GM18868 (cell line): ENCODE results near the gene ALDH9A1.
"Not testable (repeated sequence)": the region's sequence is repeated elsewhere in the genome, so short reads cannot be mapped to it uniquely, and the experiment has no call there.

Experiments used
- ATAC-seq: cut with Tn5 transposase; IDR thresholded peaks from one replicate; pipeline ENCODE4 v1.9.1; 2021; ENCODE audit warnings: mild to moderate bottlenecking, moderate library complexity; ENCODE audit not compliant: unreplicated experiment

ALDH9A1 gene

DNA sequence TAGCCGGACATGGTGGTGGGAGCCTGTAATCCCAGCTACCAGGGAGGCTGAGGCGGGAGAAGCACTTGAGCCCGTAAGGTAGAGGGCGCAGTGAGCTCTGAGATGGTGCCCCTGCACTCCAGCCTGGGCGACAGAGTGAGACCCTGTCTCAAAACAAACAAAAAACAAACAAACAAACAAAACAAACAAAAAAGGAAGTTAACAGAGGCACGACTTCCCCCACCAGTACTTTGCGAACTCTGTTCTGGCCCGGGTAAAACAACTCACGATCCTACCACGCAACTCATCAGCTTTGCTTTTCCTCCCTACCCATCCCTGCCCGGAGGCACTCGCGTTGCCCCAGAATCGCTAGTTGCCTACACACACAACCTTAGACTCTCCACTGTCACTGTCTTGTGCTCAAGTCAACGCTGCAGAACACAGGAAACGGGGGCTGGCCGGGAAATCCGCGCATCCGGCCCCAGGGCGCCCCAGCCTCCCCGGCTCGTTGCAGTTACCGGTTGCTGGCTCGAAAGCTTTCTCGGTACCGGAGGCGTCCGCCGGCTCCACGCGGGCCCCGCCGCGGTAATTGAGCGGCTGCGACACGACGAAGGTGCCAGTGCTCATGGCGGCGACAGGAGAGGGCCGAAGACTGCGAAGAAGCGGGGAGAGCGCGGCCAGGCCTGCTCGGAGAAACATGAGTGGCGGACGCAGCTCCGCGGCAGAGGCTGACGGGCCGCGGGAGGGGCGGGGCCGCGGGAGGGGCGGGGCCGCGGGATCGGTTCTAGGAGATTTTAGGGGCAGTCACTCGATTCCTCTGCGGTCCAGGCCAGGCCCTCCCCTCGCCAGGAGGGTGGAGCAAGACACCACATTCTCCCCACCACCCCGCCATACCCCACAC, at the start of gene ALDH9A1:
ALDH9A1 (minus strand) TSS at position 682 of the 880 bp plus-strand sequence; CDS start at position 678, 4 bp downstream.
- ATAC-seq = peak; percentile 92

- no peak for ATAC-seq
Observed at GRCh38 chr1:165747632-165748447, 49.5 kb upstream of the ALDH9A1 start.

- not testable (repeated sequence) for ATAC-seq
Observed at GRCh38 chr1:165744913-165745312, 46.6 kb upstream of the ALDH9A1 start.

DNA sequence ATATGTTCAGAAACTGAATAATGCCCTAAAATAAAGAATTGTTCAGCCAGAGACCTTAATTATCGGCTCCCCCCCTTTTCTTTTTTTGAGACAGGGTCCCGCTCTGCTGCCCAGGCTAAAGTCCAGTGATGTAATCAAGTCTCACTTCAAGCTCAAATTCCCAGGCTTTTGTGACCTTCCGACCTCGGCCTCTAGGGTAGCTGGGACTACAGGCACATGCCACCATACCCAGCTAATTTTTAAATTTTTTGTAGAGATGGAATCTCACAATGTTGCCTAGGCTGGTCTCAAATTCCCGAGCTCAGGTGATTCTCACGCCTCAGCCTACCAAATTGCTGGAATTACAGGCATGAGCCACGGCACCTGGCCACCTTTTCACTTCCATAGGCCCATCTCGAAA, 43.8 kb upstream of the ALDH9A1 start:
- no peak for ATAC-seq

DNA sequence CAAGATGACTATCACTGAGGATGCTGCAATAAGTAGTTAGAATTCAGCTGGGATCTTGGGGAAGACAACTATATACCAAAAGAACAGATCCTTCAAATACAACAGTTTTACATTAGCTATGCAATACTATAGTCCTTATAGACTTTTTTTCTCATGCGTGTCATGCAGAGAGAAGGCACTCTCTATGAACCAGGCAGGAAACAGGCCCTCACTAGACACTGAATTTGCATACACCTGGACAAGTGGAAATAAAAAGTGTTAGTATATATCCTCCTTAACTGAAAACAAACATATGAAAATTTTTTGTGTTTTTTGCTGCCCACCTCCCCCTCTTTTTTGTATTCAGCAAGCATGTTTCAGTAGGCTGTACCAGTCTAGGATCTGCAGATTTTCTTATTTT, 40.4 kb upstream of the ALDH9A1 start:
- ATAC-seq = peak; percentile 94

GRCh38 chr1:165737196-165737595, 38.8 kb upstream of the ALDH9A1 start:
- no peak for ATAC-seq

DNA sequence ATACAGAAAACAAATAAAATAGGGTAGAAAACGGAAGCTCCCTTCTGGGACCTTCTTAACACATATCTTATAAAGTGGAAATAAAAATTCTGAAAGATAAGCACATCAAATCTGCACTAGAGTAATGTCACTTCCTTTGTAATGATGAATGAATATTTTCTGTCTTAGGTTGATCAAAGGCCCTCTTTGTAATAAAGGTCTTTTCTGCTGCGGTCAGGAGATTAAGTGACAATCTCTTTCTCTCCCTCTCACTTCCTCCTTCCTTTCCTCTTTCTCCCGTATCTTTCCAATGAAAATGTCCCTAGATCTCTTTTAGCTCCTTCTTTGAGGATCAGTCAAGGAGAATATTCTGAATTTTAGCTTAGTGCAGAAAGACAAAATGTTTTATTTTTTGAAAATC, 36.5 kb upstream of the ALDH9A1 start:
- ATAC-seq = no peak

- no peak for ATAC-seq
Observed at GRCh38 chr1:165726841-165727240, 28.5 kb upstream of the ALDH9A1 start.

GRCh38 chr1:165726169-165726568, 27.8 kb upstream of the ALDH9A1 start:
- ATAC-seq = no peak

DNA sequence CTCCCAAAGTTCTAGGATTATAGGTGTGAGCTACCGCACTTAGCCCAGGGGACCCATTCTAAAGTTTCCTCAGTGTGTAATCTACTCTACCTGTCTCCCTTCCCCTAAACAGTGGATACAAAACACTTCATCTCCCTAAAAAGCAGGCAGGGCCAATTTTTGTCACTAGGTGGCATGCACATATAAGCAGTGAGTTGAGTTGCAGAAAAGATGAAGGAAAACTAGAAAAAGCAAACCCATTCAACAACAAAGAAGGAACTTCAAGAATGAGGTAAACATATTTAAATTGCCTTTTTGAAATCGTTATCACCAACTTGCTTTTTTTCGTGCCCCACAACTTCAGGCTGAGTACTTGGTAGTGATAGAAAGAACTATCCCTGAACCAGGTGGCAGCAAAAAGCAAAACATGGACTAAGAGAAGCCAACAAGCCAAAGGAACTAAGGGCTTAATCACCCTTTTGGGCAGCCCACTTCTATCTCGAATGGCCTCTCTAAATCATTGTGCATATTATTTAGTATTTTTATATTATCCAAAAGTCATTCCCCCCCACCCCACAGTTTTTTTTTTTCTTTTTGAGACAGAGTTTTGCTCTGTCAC, 19.7 kb upstream of the ALDH9A1 start:
- ATAC-seq = peak; percentile 82

- ATAC-seq = not testable (repeated sequence)
Observed at GRCh38 chr1:165716265-165717051, 18.1 kb upstream of the ALDH9A1 start.

- ATAC-seq = no peak
Observed at GRCh38 chr1:165712764-165713163, 14.4 kb upstream of the ALDH9A1 start.

DNA sequence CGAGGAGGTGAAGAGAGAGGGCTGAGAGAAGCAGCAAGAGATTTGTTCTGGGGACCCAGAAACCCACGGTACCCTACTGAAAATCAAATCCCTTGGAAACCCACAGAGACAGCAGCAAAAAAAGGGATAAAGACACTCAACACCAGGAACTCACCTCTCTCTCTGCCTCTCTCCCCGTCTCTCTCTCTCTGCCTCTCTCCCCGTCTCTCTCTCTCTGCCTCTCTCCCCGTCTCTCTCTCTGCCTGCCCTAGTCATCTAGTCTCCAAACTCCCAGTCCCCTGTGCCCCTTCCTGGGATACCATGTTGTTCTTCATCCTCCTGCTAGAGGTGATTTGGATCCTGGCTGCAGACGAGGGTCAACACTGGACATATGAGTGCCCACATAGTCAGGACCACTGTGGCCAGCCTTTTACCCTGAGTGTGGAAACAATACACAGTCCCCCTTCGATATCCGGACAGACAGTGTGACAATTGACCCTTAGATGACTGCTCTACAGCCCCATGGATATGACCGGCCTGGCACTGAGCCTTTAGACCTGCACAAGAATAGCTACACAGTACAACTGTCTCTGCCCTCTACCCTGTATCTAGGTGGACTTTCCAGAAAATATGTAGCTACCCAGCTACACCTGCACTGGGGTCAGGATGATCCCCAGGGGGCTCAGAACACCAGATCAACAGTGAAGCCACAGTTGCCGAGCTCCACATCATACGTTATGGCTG, 9.8 kb upstream of the ALDH9A1 start:
- ATAC-seq = no peak

DNA sequence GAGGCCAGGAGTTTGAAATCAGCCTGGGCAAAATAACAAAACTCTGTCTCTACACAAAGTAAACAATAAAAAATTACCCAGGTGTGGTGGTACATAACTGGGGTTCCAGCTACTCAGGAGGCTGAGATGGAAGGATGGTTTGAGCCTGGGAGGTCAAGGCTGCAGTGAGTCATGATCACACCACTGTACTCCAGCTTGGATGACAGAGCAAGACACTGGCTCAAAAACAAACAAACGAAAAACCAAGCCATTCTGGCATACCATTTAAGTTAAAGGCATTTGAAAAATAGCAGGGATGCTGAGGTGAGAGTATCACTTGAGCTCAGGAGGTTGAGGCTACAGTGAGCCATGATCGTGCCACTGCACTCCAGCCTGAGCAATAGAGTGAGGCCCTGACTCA, 5.3 kb upstream of the ALDH9A1 start:
- no peak for ATAC-seq

DNA sequence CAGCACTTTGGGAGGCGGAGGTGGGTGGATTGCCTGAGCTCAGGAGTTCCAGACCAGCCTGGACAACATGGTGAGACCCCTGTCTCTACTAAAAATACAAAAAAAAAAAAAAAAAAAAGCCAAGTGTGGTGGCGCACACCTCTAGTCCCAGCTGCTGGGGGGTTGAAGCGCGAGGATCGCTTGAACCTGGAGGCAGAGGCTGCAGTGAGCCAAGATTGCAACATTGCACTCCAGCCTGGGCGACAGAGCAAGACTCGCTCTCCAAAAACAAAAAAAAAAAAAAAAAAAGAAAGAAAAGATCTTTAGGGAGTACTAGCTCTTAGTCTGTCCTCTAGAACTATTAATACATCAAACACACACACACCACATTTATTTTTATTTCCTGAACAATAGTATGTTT, 3.6 kb upstream of the ALDH9A1 start:
- not testable (repeated sequence) for ATAC-seq

GRCh38 chr1:165699577-165699976, 1.2 kb upstream of the ALDH9A1 start:
- no peak for ATAC-seq

DNA sequence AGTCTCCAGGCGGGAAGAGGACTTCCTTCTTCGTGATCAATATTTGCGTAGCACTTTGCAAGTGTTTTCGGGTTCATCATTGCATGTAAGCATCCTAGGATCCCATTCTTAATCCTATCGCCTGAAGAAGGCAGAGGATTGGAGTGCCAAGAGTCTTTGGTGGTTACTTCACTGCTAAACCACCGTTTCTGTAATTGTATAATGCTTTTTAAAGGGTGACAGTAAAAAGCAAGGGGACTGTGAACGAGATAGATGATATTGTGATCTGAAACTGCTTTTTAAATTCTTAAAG, 345 bp upstream of the ALDH9A1 start:
- peak; percentile 8 for ATAC-seq

DNA sequence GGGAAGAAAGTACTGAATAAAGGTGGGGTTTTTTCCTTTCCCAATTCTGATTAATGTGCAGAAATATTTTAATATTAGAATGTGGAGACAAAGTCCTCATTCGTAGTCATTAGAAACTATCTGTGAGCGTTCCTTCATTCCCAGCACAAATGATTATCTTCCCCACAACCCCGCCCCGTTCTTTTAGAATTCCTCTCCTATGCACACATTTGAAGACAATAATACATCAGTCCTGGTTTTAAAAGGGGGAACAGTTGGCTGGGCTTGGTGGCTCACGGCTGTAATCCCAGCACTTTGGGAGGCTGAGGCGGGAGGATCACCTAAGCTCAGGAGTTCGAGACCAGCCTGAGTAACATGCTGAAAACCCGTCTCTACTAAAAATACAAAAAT, 876 bp downstream of the ALDH9A1 start:
- no peak for ATAC-seq

DNA sequence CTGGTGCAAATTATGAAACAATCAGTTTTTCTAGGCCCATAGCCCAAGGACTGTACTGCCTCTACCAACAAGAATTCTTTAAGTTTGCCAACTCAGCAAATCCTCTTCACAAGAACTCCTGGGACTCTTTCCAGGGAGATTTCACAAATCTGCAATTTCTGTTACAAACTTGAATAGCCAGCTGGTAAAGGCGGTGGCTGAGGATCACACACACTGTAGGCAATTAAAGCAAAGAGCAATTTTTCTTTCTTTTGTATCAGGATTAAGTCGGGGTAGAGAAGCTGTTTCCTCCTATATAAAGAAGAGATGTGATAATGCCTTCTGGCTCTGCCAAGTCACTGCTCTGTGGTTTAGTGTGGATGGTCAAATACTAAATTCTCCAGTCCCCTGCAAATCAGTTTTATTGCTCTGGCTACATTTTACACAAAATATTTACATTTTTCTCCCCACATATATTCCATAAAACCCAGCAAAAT, 1.7 kb downstream of the ALDH9A1 start:
- no peak for ATAC-seq

GRCh38 chr1:165695031-165695430, 3.3 kb downstream of the ALDH9A1 start:
- ATAC-seq = no peak
